Measurements from ENCODE around the gene HS6ST1.

Gene HS6ST1

DNA sequence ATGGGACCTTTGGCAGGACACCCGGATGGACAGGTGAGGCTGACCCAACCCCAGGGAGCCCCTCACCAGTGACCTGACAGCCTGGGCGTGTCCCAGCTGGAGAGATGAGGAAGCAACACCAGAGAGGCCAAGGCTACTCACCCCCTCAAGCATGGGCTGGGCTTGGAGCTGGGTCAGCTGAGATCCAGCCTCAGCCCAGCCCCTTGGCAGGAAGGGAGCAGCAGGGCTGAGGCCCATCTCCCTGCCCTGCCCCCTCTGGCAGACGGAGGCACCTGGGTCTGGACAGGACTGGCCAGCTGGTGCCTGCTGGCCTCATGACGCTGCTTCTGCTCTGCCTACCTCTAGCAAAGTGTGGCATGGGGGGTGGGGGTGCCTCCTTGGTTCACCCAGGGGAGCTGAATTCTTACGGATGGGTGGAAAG is 37.8 kb downstream of the HS6ST1 start:
- TF ChIP-seq, protein P1, sequence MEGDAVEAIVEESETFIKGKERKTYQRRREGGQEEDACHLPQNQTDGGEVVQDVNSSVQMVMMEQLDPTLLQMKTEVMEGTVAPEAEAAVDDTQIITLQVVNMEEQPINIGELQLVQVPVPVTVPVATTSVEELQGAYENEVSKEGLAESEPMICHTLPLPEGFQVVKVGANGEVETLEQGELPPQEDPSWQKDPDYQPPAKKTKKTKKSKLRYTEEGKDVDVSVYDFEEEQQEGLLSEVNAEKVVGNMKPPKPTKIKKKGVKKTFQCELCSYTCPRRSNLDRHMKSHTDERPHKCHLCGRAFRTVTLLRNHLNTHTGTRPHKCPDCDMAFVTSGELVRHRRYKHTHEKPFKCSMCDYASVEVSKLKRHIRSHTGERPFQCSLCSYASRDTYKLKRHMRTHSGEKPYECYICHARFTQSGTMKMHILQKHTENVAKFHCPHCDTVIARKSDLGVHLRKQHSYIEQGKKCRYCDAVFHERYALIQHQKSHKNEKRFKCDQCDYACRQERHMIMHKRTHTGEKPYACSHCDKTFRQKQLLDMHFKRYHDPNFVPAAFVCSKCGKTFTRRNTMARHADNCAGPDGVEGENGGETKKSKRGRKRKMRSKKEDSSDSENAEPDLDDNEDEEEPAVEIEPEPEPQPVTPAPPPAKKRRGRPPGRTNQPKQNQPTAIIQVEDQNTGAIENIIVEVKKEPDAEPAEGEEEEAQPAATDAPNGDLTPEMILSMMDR (conservative IDR thresholded peaks at IDR 0.05; ENCODE audit: control insufficient read depth, insufficient read depth, low read depth, low read length): no peak
- no peak overlapping the region for H3K4me3 ChIP-seq (ENCODE audit: control insufficient read depth, low read depth, low read length)
- no peak for DNase-seq (ENCODE audit: low read depth)

DNA sequence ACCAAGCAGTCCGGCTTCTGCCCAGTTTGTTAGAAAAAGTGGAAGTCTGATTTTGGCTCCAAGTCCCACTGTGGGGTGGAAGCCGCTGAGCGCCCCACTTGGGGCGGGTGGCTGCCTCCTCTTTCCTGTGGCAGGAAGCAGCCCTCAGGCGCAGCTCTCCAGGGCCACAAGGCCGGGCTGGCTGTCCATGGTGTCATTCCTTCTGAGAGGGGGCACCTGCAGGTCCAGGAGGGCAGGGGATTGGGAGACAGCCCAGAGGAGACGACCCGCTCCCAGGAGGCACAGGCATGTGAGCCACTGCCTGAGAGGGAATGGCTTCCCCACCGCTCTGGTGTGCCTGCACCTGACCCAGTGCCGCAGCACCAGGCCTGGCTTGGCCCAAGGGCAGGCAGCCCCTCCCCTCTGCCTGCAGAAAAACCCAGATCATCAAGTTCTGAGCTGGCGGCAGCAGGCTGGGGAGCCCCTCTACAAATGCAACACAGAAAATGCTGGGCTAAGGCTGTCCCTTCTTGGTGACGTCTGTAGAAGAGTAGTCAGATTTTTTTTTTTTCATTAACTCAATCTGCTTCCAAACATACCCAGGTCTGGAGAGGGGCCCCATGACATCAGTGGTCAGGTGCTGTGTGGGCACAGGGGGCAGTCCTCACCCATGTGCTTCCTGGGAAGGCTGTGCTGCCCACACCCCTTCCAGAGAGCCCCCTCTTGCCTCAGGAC is 38.4 kb downstream of the HS6ST1 start:
- TF ChIP-seq, protein P1 (conservative IDR thresholded peaks at IDR 0.05; ENCODE audit: control insufficient read depth, insufficient read depth, low read depth, low read length): no peak
- no peak for DNase-seq (ENCODE audit: low read depth)
- H3K4me3 ChIP-seq (ENCODE audit: control insufficient read depth, low read depth, low read length): no peak overlapping the region

DNA sequence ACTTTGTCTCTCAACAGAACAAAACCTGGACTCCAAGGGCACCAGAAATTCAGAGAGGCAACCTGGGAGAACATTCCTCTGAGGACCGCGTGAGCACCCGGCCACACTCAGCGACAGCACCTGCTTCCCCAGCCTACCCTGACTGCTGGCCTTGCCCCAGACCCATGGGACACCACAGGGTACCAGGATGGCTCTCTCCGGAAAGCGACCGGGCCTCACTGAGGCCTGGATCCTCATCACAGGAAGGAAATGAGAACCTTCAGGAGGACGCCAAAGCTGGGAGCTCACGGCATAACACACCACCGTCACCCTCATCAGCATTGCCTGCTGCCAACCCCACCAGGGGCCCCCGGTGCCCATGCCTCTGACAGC is 38.9 kb downstream of the HS6ST1 start:
- DNase-seq (ENCODE audit: low read depth): no peak
- TF ChIP-seq, protein P1 (conservative IDR thresholded peaks at IDR 0.05; ENCODE audit: control insufficient read depth, insufficient read depth, low read depth, low read length): no peak
- no peak overlapping the region for H3K4me3 ChIP-seq (ENCODE audit: control insufficient read depth, low read depth, low read length)

DNA sequence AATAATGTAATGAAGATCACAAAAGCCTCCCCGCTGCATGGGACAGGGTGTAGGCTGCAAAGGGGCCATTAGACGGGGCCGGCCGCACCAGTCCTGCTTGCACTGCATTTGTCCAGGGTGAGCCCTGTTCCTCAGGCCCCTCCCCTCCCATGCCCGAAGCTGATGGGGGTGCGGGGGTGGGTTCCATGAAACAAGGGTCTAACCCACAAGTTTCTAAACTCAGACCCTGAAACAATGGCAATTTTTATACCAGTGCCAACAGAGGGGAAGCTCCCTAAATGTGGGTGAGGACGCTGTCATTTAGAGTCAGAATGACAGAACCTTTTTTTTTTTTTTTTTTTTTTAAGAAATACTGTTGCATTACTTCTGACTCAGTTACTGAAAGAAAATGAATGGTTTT is 39.7 kb downstream of the HS6ST1 start:
- no peak for DNase-seq (ENCODE audit: low read depth)
- no peak overlapping the region for H3K4me3 ChIP-seq (ENCODE audit: control insufficient read depth, low read depth, low read length)
- TF ChIP-seq, protein P1 (conservative IDR thresholded peaks at IDR 0.05; ENCODE audit: control insufficient read depth, insufficient read depth, low read depth, low read length): no peak

DNA sequence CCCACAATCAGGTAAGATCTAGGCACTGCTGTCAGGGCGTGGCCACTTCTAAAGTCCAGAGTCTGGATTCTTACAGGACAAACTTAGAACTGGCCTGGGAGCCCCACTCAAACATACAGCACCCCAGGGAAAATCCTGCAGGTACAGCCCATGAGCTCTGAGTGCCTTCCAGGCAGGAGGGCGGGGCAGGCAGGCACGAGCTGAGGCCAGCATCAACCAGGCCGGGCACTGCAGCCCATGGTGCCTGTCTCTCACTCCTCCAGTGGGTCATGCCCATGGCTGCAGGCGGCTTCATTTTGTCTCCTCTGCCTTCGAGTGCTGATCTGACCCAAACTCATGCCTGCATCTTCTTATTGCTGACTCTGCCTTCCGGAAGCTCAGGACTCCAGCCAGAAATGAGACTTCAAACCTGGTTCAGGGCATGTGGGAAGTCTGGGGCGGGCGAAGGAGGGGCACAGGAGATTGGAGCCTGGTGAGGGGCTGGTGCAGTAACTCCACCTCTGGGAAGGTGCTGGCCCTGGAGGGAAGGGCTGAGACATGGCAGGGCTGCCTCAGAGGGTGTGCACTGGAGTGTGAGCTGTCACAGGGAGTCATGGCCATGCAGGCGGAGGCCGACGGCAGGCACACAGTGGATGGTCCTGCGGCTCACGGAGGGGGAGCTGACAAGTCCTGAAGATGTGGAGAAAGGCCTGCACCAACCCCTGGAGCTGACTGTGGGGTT is 40.5 kb downstream of the HS6ST1 start:
- TF ChIP-seq, protein P1 (conservative IDR thresholded peaks at IDR 0.05; ENCODE audit: control insufficient read depth, insufficient read depth, low read depth, low read length): no peak
- no peak for DNase-seq (ENCODE audit: low read depth)
- no peak overlapping the region for H3K4me3 ChIP-seq (ENCODE audit: control insufficient read depth, low read depth, low read length)

DNA sequence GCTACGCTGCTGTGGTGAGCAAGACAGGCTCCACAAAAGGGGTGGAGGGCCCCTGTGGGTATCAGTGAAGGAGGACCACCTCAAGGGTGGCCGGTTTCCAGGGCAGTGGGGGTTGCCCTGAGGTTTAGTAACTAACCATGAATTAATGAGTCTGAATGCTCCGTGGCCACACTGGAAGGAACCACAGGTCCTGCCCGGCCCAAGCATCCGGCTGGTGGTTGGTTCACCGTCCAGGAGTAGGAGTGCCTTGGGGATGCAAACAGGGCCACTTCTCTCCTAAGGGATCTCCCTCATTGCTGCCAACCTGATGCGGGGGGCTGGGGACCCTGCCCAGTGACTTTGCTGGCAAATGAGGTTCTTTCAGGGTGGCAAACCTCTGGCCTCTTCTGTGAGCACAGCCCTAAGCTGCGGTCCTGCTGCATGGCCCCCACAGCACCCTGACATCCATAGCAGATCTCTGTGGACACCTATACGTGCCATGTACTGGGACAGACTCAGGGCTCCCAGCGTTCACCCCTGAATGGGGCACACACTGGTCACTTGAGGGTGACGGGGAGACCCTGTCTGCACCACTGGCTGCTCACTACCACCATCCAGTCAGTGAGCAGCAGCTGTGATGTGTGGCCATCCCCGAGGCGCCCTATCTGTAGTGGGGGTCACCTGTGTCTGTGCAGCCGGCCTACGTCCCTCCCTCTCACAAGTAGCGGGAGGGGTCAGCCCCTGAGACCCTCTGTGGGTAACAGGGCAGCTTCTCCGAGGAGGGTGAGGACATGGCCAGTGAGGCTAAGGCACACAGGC is 41.6 kb downstream of the HS6ST1 start:
- no peak overlapping the region for H3K4me3 ChIP-seq (ENCODE audit: control insufficient read depth, low read depth, low read length)
- TF ChIP-seq, protein P1 (conservative IDR thresholded peaks at IDR 0.05; ENCODE audit: control insufficient read depth, insufficient read depth, low read depth, low read length): no peak
- DNase-seq (ENCODE audit: low read depth): no peak
